ENCODE measurements around the gene SCN3A.

Gene SCN3A

DNA sequence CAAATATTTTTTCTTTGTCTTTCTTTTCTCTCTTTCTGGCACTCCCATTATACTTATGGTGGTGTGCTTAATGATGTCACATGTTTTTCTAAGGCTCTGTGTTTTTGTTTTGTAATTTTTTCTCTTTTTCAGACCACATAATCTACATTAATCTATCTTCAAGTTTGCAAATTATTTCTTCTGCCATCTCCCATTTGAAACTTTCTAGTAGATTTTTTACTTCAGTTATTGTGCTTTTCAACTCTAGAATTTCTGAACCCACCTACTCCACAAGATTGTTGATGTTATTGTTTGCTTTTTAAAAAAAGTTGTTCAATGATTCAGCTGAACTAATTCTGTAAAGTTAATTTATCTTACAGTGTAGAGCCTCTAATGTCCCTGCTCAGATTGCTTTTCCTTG is 121.4 kb downstream of the SCN3A start:
- no peak overlapping the region for H3K27ac ChIP-seq
- no peaks in the 10 kb centered on the region for H4K20me1 ChIP-seq
- no peak overlapping the region for H3K9ac ChIP-seq
- 0 out of 2 replicates have a peak, but pooled peaks cover 10% of the 10 kb centered on the region for H3K9me3 ChIP-seq
- no peaks in the 10 kb centered on the region for H3K36me3 ChIP-seq
- TF ChIP-seq Cebpa-rat (IDR thresholded peaks at IDR 0.05): no peak
- no peak overlapping the region for H3K4me2 ChIP-seq
- no peaks in the 10 kb centered on the region for H3K27me3 ChIP-seq
- no peak overlapping the region for H3K4me3 ChIP-seq
- H3K4me1 ChIP-seq: no peaks in the 10 kb centered on the region

DNA sequence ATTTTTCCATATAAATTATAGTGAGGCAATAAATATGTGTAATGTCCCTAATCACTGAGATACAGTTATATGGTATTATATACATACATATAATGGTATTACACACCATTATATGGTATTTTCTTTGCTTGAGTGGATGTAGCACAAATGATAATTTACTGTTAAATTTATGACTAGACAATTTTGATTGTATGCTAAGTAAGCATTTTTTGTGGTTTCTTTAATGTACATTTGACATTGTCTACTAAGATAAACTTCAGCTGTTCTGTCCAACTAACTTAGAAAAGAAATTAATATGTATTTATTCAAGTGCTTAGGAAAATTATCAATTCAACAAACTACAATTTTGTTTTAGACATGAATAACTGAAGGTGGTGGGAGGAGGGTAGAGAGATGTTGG is 122.6 kb downstream of the SCN3A start:
- H3K9ac ChIP-seq: no peak overlapping the region
- no peak overlapping the region for H3K4me2 ChIP-seq
- no peaks in the 10 kb centered on the region for H3K27me3 ChIP-seq
- H3K9me3 ChIP-seq: 0 out of 2 replicates have a peak, but pooled peaks cover 10% of the 10 kb centered on the region
- H3K4me3 ChIP-seq: no peak overlapping the region
- no peaks in the 10 kb centered on the region for H3K4me1 ChIP-seq
- H4K20me1 ChIP-seq: no peaks in the 10 kb centered on the region
- no peaks in the 10 kb centered on the region for H3K36me3 ChIP-seq
- H3K27ac ChIP-seq: no peak overlapping the region
- TF ChIP-seq Cebpa-rat (IDR thresholded peaks at IDR 0.05): no peak

DNA sequence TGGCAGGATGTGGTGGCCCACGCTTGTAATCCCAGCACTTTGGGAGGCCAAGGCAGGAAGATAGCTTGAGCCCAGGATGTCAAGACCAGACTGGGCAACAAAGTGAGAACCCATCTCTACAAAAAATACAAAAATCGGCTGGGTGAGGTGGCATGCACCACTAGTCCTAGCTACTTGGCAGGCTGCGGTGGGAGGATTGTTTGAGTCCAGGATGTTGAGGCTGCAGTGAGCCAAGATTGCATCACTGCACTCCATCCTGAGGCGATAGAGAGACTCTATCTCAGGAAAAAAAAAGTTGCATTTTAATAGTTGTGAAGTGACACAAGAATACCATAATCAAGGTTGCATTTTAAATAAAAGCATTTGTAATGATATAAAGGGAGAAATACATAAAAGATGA is 124.4 kb downstream of the SCN3A start:
- H4K20me1 ChIP-seq: no peaks in the 10 kb centered on the region
- no peak overlapping the region for H3K9ac ChIP-seq
- H3K4me2 ChIP-seq: no peak overlapping the region
- H3K36me3 ChIP-seq: 0 out of 2 replicates have a peak, but pooled peaks cover 4% of the 10 kb centered on the region
- H3K4me3 ChIP-seq: no peak overlapping the region
- no peaks in the 10 kb centered on the region for H3K27me3 ChIP-seq
- H3K27ac ChIP-seq: no peak overlapping the region
- H3K9me3 ChIP-seq: peaks cover 22% of the 10 kb centered on the region
- H3K4me1 ChIP-seq: no peaks in the 10 kb centered on the region
- no peak for TF ChIP-seq Cebpa-rat (IDR thresholded peaks at IDR 0.05)

- TF ChIP-seq Cebpa-rat (IDR thresholded peaks at IDR 0.05): no peak
- Histone ChIP-seq H3K36me3 (0 out of 2 replicates have a peak, but pooled peaks cover 4% of the 10 kb centered on the region), H3K9me3 (peaks cover 28% of the 10 kb centered on the region), H3K27ac (no peak overlapping the region), H3K4me2 (no peak overlapping the region), H3K4me3 (no peak overlapping the region), H3K9ac (no peak overlapping the region), H3K4me1 (no peaks in the 10 kb centered on the region), H3K27me3 (no peaks in the 10 kb centered on the region), H4K20me1 (no peaks in the 10 kb centered on the region)
Measured at GRCh38 chr2:165078913-165079312, 124.9 kb downstream of the SCN3A start.

DNA sequence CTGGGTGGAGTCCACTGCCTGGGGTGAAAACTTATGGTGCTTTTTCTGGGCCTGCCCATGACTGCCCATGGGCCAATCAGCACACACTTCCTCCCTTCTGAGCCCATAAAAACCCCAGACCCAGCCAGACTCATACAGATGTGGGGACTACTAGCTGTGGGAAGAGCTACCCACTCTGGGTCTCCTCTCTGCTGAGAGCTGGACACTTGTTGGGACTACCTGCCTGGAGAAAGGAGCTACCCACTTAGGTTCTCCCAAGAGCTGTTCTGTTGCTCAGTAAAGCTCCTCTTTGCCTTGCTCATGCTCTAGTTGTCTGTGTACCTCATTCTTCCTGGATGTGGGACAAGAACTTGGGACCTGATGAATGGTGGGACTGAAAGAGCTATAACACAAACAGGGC is 129.0 kb downstream of the SCN3A start:
- peaks cover 10% of the 10 kb centered on the region for H3K4me1 ChIP-seq
- no peak overlapping the region for H3K4me2 ChIP-seq
- H3K9ac ChIP-seq: no peak overlapping the region
- peaks cover 18% of the 10 kb centered on the region for H3K9me3 ChIP-seq
- no peaks in the 10 kb centered on the region for H4K20me1 ChIP-seq
- H3K27ac ChIP-seq: no peak overlapping the region
- no peak overlapping the region for H3K4me3 ChIP-seq
- H3K36me3 ChIP-seq: 0 out of 2 replicates have a peak, but pooled peaks cover 4% of the 10 kb centered on the region
- TF ChIP-seq Cebpa-rat (IDR thresholded peaks at IDR 0.05): no peak
- no peaks in the 10 kb centered on the region for H3K27me3 ChIP-seq

- H3K4me2 ChIP-seq: no peak overlapping the region
- H3K9me3 ChIP-seq: peaks cover 18% of the 10 kb centered on the region
- no peaks in the 10 kb centered on the region for H3K27me3 ChIP-seq
- no peaks in the 10 kb centered on the region for H4K20me1 ChIP-seq
- peaks cover 10% of the 10 kb centered on the region for H3K4me1 ChIP-seq
- no peak overlapping the region for H3K9ac ChIP-seq
- no peak overlapping the region for H3K27ac ChIP-seq
- 0 out of 2 replicates have a peak, but pooled peaks cover 4% of the 10 kb centered on the region for H3K36me3 ChIP-seq
- no peak for TF ChIP-seq Cebpa-rat (IDR thresholded peaks at IDR 0.05)
- H3K4me3 ChIP-seq: no peak overlapping the region
Measured at GRCh38 chr2:165074323-165074722, 129.5 kb downstream of the SCN3A start.

DNA sequence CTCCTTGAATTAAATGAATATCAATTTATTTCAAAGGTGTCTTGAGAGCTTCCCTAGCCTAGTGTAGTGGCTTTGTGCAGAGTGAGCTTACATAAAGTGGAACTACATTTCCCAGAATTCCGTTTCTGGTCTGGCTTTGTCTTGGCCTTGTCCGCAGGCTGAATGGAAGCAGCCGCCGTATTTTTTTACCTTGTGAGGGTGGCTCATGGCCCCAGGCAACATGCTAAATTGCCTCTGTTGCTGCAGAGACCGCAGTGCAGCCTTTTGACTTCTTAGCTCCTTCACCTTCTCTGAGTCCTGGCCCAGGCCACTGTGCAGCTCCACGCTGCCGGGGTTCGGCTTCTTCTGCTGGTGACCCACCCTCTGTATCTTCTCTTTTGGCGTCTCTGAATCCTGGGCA is 133.8 kb downstream of the SCN3A start:
- Histone ChIP-seq H3K9ac (no peak overlapping the region), H3K4me3 (no peak overlapping the region), H3K4me2 (no peak overlapping the region), H3K27ac (no peak overlapping the region), H3K27me3 (no peaks in the 10 kb centered on the region), H3K9me3 (peaks cover 12% of the 10 kb centered on the region), H3K4me1 (peaks cover 10% of the 10 kb centered on the region), H3K36me3 (no peaks in the 10 kb centered on the region), H4K20me1 (no peaks in the 10 kb centered on the region)
- no peak for TF ChIP-seq Cebpa-rat (IDR thresholded peaks at IDR 0.05)

DNA sequence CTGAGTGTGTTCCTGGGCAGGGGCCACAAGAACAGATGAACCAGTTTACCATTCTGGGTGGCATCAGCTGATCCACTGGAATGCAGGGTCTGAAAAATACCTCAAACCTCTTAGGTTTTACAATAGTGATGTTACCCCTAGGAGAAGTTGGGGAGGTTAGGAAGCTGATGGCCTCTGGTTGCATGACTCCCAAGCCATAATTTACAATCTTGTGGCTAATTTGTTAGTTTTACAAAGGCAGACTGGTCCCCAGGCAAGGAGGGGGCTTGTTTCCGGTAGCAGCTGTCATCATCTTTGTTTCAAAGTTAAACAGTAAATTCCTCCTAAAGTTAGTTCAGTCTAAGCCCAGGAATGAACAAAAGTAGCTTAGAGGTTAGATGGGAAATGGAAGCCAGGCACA is 134.7 kb downstream of the SCN3A start:
- no peak for TF ChIP-seq Cebpa-rat (IDR thresholded peaks at IDR 0.05)
- Histone ChIP-seq H3K9me3 (peaks cover 3% of the 10 kb centered on the region), H3K4me3 (no peak overlapping the region), H3K4me1 (peaks cover 10% of the 10 kb centered on the region), H4K20me1 (no peaks in the 10 kb centered on the region), H3K9ac (no peak overlapping the region), H3K27ac (no peak overlapping the region), H3K36me3 (no peaks in the 10 kb centered on the region), H3K27me3 (no peaks in the 10 kb centered on the region), H3K4me2 (no peak overlapping the region)

GRCh38 chr2:165068487-165068757 is 135.4 kb downstream of the SCN3A start:
- H3K27ac ChIP-seq: no peak overlapping the region

GRCh38 chr2:165067643-165068486 is 136.0 kb downstream of the SCN3A start:
- Histone ChIP-seq H3K4me2 (no peak overlapping the region), H3K9me3 (no peaks in the 10 kb centered on the region), H4K20me1 (no peaks in the 10 kb centered on the region), H3K4me3 (no peak overlapping the region), H3K9ac (no peak overlapping the region), H3K4me1 (peaks cover 10% of the 10 kb centered on the region), H3K36me3 (no peaks in the 10 kb centered on the region), H3K27ac (no peak overlapping the region), H3K27me3 (no peaks in the 10 kb centered on the region)
- TF ChIP-seq Cebpa-rat (IDR thresholded peaks at IDR 0.05): no peak

More at GRCh38 chr2:165068487-165068757, 135.4 kb downstream of the SCN3A start:
- H3K4me3 ChIP-seq: no peak overlapping the region
- no peaks in the 10 kb centered on the region for H3K27me3 ChIP-seq
- no peaks in the 10 kb centered on the region for H3K36me3 ChIP-seq
- H3K9me3 ChIP-seq: no peaks in the 10 kb centered on the region
- H3K4me2 ChIP-seq: no peak overlapping the region
- no peak for TF ChIP-seq Cebpa-rat (IDR thresholded peaks at IDR 0.05)
- H4K20me1 ChIP-seq: no peaks in the 10 kb centered on the region
- H3K9ac ChIP-seq: no peak overlapping the region
- H3K4me1 ChIP-seq: peaks cover 10% of the 10 kb centered on the region
